B cell (primary cell): ENCODE results near the gene PCDHB16.

Experiments
- CTCF ChIP-seq: fragments of 200-600 bp; IDR thresholded peaks from one replicate; pipeline ENCODE4 v1.8.0; 2022; ENCODE audit warnings: antibody characterized with exemption, mild to moderate bottlenecking
- EZH2 ChIP-seq: IDR thresholded peaks from 2 replicates; pipeline ENCODE4 v1.6.1; 2012; ENCODE audit warnings: borderline replicate concordance, low read depth, mild to moderate bottlenecking, moderate library complexity, low read length; ENCODE audit not compliant: insufficient read depth, poor library complexity, severe bottlenecking

- TF ChIP-seq CTCF (no peak), EZH2 (no peak)
Measured at GRCh38 chr5:141155540-141156374, 26.4 kb upstream of the PCDHB16 start.
